NCI-H345 treated with DMSO at 0.1 percent for 48 hours (cell line): ENCODE data around the gene CNTNAP5.

Experiments used
- DNase-seq: peaks from one replicate; lab custom pipeline; 2025; ENCODE audit not compliant: unreplicated experiment; lab: John Stamatoyannopoulos, UW

The CNTNAP5 gene

GRCh38 chr2:124151691-124152090, 126.6 kb downstream of the CNTNAP5 start:
- no peak for DNase-seq

DNA sequence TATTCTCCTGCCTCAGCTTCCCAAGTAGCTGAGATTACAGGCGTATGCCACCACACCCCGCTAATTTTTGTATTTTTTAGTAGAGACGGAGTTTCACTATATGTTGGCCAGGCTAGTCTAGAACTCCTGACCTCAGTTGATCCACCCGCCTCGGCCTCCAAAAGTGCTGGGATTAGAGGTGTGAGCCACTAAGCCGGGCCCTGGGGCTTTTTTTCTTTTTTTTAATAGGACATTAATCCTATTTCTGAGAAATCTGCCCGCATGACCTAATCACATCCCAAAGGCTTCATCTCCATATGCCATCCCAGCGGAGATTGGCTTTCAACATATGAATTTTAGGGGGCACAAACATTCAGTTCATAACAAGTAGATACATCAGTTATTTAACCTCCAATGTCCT, 128.6 kb downstream of the CNTNAP5 start:
- DNase-seq, result no peak

DNA sequence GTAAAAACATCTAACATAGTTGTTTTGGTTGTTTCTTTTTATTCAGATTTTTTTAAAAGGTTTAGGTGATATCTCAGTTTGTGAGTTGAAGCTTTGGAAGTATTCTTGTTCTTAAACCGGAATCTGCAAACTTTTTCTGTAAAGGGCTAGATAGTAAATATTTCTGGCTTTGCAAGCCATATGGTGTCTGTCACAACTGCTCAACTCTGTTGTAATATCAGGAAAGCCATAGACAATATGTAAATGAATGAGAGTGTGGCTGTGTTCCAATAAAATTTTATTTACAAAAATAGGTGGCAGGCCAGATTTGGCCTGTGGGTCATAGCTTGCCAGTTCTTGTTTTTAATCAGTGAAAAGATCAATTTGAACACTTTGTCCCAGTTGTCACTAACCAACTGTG, 134.1 kb downstream of the CNTNAP5 start:
- no peak for DNase-seq

GRCh38 chr2:124161542-124161941, 136.5 kb downstream of the CNTNAP5 start:
- DNase-seq, result no peak

- DNase-seq, result no peak
Measured at GRCh38 chr2:124162256-124162655, 137.2 kb downstream of the CNTNAP5 start.

DNA sequence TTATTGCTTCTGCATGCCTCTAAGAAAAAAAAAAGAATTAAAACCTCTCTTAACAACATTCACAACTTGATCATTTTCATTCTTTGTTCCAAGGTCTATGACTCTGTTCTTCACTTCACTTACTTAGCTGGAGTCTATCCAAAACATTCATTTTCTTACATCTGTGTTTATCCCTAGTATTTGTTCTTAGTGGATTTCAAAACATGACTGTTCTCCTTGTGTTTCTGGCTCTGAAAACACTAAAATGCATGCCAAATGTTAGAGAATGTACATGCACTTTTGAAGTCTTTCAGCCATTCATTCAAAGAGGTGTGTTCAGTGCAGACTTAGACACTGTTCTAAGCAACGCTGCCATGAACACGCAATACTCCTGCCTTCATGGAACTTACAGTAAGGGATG, 138.8 kb downstream of the CNTNAP5 start:
- DNase-seq, result no peak

DNA sequence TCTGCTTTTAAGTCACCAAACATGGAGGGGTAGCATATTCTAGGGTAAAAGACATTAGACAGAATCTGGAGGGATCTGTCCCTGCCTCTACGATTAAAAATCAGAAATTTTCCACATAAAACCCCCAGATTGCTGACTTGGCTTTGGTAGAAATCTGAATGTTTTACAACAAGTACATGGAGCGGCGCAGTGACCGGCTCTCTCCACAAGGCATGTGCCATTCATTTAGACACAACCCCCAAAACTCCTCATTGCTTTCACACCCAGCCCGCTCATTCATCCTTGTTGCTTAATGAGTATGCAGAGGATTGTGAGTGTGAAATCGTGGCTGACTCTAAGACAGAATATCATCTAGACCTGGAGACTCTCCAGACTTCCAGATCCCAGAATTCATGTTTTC, 140.6 kb downstream of the CNTNAP5 start:
- DNase-seq, result no peak

DNA sequence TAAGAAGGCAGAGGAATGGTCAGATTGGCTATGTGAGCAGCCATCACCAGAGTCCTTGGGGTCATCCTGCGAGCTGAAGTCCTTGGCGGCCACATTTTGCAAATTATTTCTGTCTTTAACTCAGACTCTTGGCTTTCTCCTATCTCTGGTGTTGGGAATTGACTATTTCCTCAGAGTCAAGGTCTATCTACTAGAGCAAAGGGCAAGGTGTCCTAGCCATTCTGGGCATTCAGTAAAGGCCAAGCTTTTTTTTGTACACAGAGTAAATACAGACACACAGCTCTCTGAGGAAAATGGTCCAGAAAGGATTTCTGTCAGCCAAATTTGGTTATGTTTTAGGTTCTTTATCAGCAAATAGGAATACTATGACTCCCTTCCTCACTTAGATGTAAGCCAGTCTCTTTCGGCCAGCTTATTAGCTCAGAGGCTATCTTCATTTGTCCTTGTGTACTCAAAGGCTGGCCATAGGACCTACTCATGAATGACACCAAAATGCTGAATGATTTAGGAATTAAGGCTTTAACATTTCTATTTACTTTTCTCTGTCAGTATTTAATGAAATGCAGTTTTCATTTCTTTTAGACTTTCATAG, 146.5 kb downstream of the CNTNAP5 start:
- no peak for DNase-seq

DNA sequence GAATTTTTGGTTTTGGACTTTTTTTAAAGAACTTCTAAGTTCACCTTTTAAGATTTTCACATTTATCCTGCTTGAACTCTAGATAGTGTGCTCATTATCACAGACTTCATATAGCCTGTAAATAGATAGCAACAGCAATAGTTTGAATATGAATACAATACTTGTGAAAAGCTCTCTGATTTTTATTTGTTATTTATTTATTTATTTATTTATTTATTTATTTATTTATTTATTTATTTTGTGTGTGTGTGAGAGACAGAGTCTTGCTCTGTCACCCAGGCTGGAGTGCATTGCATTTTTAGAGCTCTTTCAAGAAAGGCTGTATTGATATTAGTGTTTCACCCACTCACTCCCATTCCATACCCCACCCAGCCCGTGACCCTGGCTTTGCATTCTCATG, 153.6 kb downstream of the CNTNAP5 start:
- no peak for DNase-seq

DNA sequence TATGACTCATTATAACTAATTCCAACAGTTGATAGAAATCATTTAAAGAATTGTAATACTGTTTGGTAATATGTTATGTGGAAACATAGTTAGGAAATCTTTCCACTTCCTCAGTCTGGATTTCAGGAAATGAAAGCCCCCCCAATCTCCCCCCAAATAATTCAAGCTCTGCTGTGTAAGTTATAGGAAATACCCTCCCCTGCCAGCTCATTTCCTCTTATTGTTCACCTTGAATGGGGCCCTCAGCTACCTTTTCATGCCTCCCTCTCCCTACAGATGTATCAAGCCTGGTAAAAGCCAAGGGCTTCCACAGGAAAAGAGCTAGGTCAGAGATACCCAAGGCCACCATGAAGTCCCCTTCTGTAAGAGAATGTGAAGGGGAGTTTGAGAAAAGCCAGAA, 155.5 kb downstream of the CNTNAP5 start:
- no peak for DNase-seq

DNA sequence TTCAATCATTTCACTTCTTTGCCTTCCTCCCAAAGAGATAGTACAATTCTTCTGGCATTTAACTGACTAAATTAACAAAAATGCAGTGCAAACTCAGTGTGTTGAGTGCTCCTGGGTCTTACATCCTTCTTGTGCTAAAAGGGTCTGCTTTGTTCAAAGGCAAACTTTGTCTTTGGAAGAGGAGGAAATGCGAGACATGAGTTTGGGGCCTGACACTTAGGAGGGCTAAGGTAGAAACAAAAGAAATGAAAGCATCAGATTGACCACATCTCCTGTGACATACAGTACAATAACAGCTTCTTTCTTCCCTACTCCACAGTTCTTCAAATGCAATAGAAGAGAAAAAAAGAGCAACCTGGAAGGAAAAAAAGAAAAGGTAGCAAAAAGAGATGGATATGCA, 161.7 kb downstream of the CNTNAP5 start:
- no peak for DNase-seq

- no peak for DNase-seq
Measured at GRCh38 chr2:124187948-124188347, 162.9 kb downstream of the CNTNAP5 start.

GRCh38 chr2:124193706-124194105, 168.6 kb downstream of the CNTNAP5 start:
- no peak for DNase-seq

DNA sequence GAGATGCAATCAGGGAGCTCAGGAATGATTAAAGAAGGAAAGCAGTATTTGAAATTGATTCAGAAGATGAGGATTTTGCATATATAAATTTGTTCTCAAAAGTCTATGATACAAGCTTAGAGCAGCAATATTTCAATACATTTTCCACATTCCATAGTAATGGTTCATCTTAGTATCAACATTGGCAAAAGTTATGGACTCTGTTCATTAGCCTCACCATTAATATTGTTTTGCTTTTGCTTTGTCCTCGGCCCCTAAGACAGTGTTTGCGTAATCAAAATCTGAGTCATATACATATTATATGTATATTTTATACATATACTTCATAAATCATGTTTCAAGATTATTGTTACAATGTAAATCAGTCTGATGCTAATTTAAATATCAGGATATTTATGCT, 176.6 kb downstream of the CNTNAP5 start:
- no peak for DNase-seq

- no peak for DNase-seq
Measured at GRCh38 chr2:124209441-124209840, 184.4 kb downstream of the CNTNAP5 start.

- no peak for DNase-seq
Measured at GRCh38 chr2:124211461-124211860, 186.4 kb downstream of the CNTNAP5 start.

DNA sequence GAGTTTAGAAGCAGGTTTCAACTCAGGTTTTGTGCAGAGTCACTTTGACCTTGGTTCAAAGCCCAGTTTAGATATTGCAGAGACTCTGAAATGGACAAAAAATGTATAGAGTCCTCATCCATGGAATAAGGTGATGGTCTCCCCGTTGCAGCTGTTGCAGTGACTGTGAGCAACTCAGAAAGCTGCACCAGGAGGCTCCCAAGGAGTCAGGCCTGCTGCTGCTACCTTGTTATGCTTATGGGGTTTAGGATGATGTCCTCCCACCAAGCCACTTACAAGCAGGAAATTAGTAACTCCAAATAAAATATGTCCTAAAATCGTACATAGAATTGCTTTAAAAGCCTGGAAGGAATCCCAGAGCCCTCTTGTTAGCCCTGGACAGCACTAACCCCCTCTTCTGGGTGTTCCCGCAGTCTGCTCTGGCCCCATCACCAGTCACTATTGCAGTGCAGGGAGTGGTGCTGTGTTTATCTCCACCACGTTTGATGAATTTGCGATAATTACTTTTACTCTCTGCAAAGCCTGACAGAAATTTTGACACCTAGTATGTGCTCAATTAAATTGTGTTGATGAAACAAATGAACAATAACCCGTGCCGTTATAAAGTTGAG, 189.0 kb downstream of the CNTNAP5 start:
- no peak for DNase-seq

GRCh38 chr2:124246170-124246569, 221.1 kb downstream of the CNTNAP5 start:
- no peak for DNase-seq

DNA sequence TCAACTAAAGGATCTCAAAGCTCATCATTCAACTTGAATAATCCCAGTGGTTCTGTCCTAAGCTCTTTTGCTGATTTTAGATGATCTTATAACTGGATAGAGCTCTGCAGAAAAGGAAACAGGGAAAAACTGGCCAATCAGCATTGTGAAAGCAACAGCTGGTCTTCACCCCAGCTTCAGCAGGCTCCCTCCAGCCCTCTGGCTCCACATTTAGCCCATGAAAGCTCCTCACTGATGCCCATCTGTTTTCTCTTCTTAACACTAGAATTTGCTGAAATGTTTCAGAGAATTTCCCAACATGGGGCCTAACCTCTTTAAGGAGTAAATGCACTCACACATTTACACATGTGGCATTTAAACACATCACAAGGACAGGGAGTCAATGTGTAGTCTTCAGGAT, 223.3 kb downstream of the CNTNAP5 start:
- DNase-seq, result no peak

- no peak for DNase-seq
Measured at GRCh38 chr2:124250433-124250832, 225.3 kb downstream of the CNTNAP5 start.

- no peak for DNase-seq
Measured at GRCh38 chr2:124254621-124255020, 229.5 kb downstream of the CNTNAP5 start.

DNA sequence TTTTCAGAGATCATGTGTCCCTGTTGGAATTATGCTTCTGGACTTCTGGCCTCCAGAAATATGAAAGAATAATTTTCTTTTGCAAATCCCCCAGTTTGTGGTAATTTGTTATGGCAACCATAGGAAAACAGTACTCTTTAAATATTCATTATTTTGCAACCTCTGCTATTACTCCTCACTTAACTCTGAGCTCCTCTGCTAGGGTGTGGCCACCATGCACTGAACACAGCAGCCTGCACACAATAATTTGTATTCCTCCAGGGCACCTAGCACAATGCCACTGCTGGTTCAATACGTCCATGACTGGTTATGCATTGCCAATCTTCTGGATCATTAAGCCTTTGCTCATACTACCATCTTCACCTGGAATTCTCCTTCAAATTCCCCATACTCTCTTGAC, 232.0 kb downstream of the CNTNAP5 start:
- no peak for DNase-seq

DNA sequence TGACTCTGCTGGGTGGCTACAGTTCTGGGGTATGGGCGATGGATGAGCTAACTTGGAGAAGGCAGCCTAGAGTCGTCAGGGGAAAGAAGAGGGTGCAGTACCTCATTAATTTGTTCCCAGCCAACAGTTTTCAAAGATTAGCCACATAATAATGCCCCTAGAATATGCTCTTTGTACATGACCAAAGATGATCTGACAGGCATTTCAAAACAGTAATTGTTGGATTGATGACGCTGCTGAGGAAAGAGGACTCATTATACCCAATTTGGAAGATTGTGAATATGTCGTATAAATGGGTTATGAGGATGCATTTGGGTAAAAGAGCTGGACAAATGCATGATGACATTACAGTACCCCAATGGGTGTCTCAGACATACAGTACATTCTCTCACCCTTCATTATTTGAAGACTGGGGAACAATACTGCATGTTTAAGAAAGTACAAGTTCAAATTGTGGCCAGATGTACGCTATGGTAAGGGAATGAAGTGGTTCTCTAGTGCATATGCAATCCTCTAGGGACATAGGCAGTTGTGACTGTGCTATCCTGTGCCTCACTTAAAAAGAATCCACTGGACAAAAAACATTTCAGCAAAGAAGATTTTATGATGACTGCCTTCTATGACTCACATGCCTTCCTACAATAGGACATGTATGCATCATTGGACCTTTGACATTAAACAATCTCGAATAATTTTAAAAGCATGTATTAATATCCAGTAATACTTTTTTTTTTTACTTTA, 233.2 kb downstream of the CNTNAP5 start:
- no peak for DNase-seq
